Measurements from ENCODE around the gene NUDT17. TPM values are rescaled to one million over a fixed set of nuclear protein-coding genes. Genes with fewer than 3 reads are reported as not detected.
A peak's percentile ranks its signal among the peaks of the same experiment; 100 is the strongest.

The NUDT17 gene
- total and polyA plus RNA-seq, 9 of the 15 experiments (the other 6 are each of a cell fraction or from before 2014, with no cell fraction given) = 2.1 to 10.0 (median 6.1) TPM

GRCh38 chr1:145828367-145829026, 16.9 kb upstream of the NUDT17 start (continued):
- TF ChIP-seq MAX (CRISPR knock-in tag; IDR thresholded peaks at IDR 0.05) = no peak
- TF ChIP-seq ARID1B (IDR thresholded peaks at IDR 0.05) = peak; percentile 47; the same call in 1 of the 2 replicates
- 0 out of 2 replicates have a peak, but pooled peaks have one; percentile 41 for TF ChIP-seq ZKSCAN8 (CRISPR knock-in tag; IDR thresholded peaks at IDR 0.05)
- TF ChIP-seq ZNF766 (CRISPR knock-in tag; conservative IDR thresholded peaks at IDR 0.05) = no peak
- TF ChIP-seq E2F3 (CRISPR knock-in tag; IDR thresholded peaks at IDR 0.05) = no peak
- peak; percentile 34 for TF ChIP-seq CBFA2T3 (IDR thresholded peaks at IDR 0.05)
- TF ChIP-seq ZNF780A (CRISPR knock-in tag; IDR thresholded peaks at IDR 0.05) = no peak
- TF ChIP-seq ID3 (CRISPR knock-in tag; IDR thresholded peaks at IDR 0.05) = no peak
- TF ChIP-seq ID3 (tag; IDR thresholded peaks at IDR 0.05) = no peak
- TF ChIP-seq ZNF445 (CRISPR knock-in tag; IDR thresholded peaks at IDR 0.05; ENCODE audit: low read depth) = no peak
- TF ChIP-seq RHOXF2B (CRISPR knock-in tag; conservative IDR thresholded peaks at IDR 0.05) = no peak
- TF ChIP-seq MBD2 (IDR thresholded peaks at IDR 0.05; ENCODE audit: borderline replicate concordance, low read depth) = no peak
- TF ChIP-seq ZNF395 (CRISPR knock-in tag; IDR thresholded peaks at IDR 0.05) = peak; percentile 46; the same call in 1 of the 2 replicates
- TF ChIP-seq DACH1 (IDR thresholded peaks at IDR 0.05; ENCODE audit: partially characterized antibody) = no peak
- TF ChIP-seq ZFP91 (CRISPR knock-in tag; IDR thresholded peaks at IDR 0.05) = no peak
- TF ChIP-seq NEUROD1 (IDR thresholded peaks at IDR 0.05; ENCODE audit: borderline replicate concordance, low read depth, low read length, partially characterized antibody) = no peak
- TF ChIP-seq TCF3 (CRISPR knock-in tag; IDR thresholded peaks at IDR 0.05) = peak; percentile 66
- TF ChIP-seq BACH1 (tag; IDR thresholded peaks at IDR 0.05) = no peak
- TF ChIP-seq EP300 (IDR thresholded peaks at IDR 0.05; ENCODE audit: low read length) = no peak
- 0 out of 2 replicates have a peak, but pooled peaks have one; percentile 16 for TF ChIP-seq ATF4 (CRISPR knock-in tag; IDR thresholded peaks at IDR 0.05)
- no peak for TF ChIP-seq HOXB6 (CRISPR knock-in tag; IDR thresholded peaks at IDR 0.05; ENCODE audit: borderline replicate concordance)
- no peak for TF ChIP-seq BRF1 (IDR thresholded peaks at IDR 0.05; ENCODE audit: borderline replicate concordance, extremely low read depth, insufficient read length)
- TF ChIP-seq ZBTB1 (CRISPR knock-in tag; IDR thresholded peaks at IDR 0.05; ENCODE audit: borderline replicate concordance, low read depth) = no peak
- TF ChIP-seq ZNF175 (CRISPR knock-in tag; IDR thresholded peaks at IDR 0.05; ENCODE audit: low read depth) = peak; percentile 86; the same call in 1 of the 2 replicates
